HCT116 (cell line): ENCODE data around the gene KPNB1. TPM values are rescaled to one million over a fixed set of nuclear protein-coding genes. Genes with fewer than 3 reads are reported as not detected.

ENCODE experiments used
- ATAC-seq: fragments of 200-7000 bp; cut with Tn5 transposase; 2 replicates; pipeline ENCODE4 v1.9.1; 2020; ENCODE audit warnings: mild to moderate bottlenecking, moderate library complexity
- BruUV-seq: library from RNA; stranded (reverse); fragments of 400-500 nt; replicated peaks from 2 replicates; lab custom pipeline; 2021; lab: Mats Ljungman, UMichigan
- CTCF ChIA-PET: fragments of 300-600 bp; sonication (Branson Sonifier 250); formaldehyde crosslinking; loops from one replicate; lab custom pipeline; 2021; ENCODE audit warnings: antibody characterized with exemption; lab: Charles Lee
- POLR2A ChIA-PET: fragments of 300-600, 350-600 bp; sonication (Branson Sonifier 250); formaldehyde crosslinking; loops from one replicate; lab custom pipeline; 2021; ENCODE audit warnings: antibody characterized with exemption; lab: Charles Lee
- RAD21 ChIA-PET, 2 experiments: fragments of 300-600 bp; sonication (Branson Sonifier 250); formaldehyde crosslinking; loops; one replicate each; lab custom pipeline; 2023; ENCODE audit warnings: low total read pairs in 2 of 2; ENCODE audit not compliant: uncharacterized antibody in 2 of 2, unreplicated experiment in 2 of 2, low non-redundant PET in 1 of 2; lab: Charles Lee
- DNase-seq: peaks from one replicate; pipeline ENCODE4 v3.0.0-alpha.2; 2010; ENCODE audit warnings: low read depth, low spot score
- H2AFZ ChIP-seq: fragments of 200-600 bp; shearing (Covaris generic), sonication (generic); 2 replicates; pipeline ENCODE4 v1.6.1; 2017; ENCODE audit warnings: low read depth, mixed run types, mixed read lengths, antibody characterized with exemption, low read length; ENCODE audit not compliant: poor library complexity, severe bottlenecking
- H3K27ac ChIP-seq: 2 replicates; pipeline ENCODE4 v1.5.1; 2012; ENCODE audit warnings: low read depth, low read length
- H3K27me3 ChIP-seq: fragments of 200-600 bp; sonication (generic); 2 replicates; pipeline ENCODE4 v1.6.1; 2016; ENCODE audit warnings: mixed run types, low read length, mixed read lengths; ENCODE audit not compliant: insufficient read depth
- H3K36me3 ChIP-seq, 2 experiments: fragments of 200-500 bp in 1 of 2; fragments of 200-600 bp in 1 of 2; sonication (Bioruptor generic) in 1 of 2; sonication (generic) in 1 of 2; 2 replicates each; pipeline versions ENCODE4 v1.5.1 to v1.6.1; 2014 to 2016; ENCODE audit warnings: low read length in 2 of 2, inconsistent platforms in 1 of 2, mixed read lengths in 1 of 2, mixed run types in 1 of 2; ENCODE audit not compliant: insufficient read depth in 2 of 2, control insufficient read depth in 1 of 2
- H3K4me1 ChIP-seq, 2 experiments: fragments of 200-600 bp in 1 of 2; sonication (generic) in 1 of 2; 2 replicates each; pipeline versions ENCODE4 v1.5.1 to v1.6.1; 2012 to 2017; ENCODE audit warnings: low read length in 2 of 2, inconsistent platforms in 1 of 2, mild to moderate bottlenecking in 1 of 2, mixed read lengths in 1 of 2, mixed run types in 1 of 2, moderate library complexity in 1 of 2; ENCODE audit not compliant: insufficient read depth in 2 of 2, control insufficient read depth in 1 of 2
- H3K4me2 ChIP-seq: fragments of 200-600 bp; sonication (generic); 2 replicates; pipeline ENCODE4 v1.6.1; 2017; ENCODE audit warnings: mixed run types, low read length, mixed read lengths
- H3K4me3 ChIP-seq, 2 experiments: fragments of 200-600 bp in 1 of 2; sonication (generic) in 1 of 2; replicated peaks in 1 of 2; 2 replicates each; pipeline ENCODE4 v1.5.1; 2011 to 2016; ENCODE audit warnings: low read length in 2 of 2, control low read depth in 1 of 2, low read depth in 1 of 2, mild to moderate bottlenecking in 1 of 2, mixed read lengths in 1 of 2, mixed run types in 1 of 2
- H3K79me2 ChIP-seq: fragments of 200-600 bp; sonication (generic); 2 replicates; pipeline ENCODE4 v1.6.1; 2017; ENCODE audit warnings: mild to moderate bottlenecking, mixed run types, low read length, moderate library complexity, mixed read lengths; ENCODE audit not compliant: insufficient read depth
- H3K9ac ChIP-seq: fragments of 200-600 bp; sonication (generic); 2 replicates; pipeline ENCODE4 v1.6.1; 2016; ENCODE audit warnings: low read length, mixed read lengths
- H3K9me2 ChIP-seq: fragments of 200-600 bp; sonication (generic), shearing (Covaris generic); 2 replicates; pipeline ENCODE4 v1.6.1; 2017; ENCODE audit warnings: mixed run types, mild to moderate bottlenecking, moderate library complexity; ENCODE audit not compliant: insufficient read depth
- H3K9me3 ChIP-seq, 2 experiments: fragments of 200-500 bp in 1 of 2; fragments of 200-600 bp in 1 of 2; sonication (Bioruptor generic) in 1 of 2; sonication (generic) in 1 of 2; 2 replicates each; pipeline ENCODE4 v1.6.1; 2014 to 2017; ENCODE audit warnings: low read length in 2 of 2, mixed read lengths in 2 of 2, inconsistent platforms in 1 of 2, low read depth in 1 of 2, mild to moderate bottlenecking in 1 of 2, mixed run types in 1 of 2, moderate library complexity in 1 of 2; ENCODE audit not compliant: control insufficient read depth in 1 of 2, insufficient read depth in 1 of 2
- H4K20me1 ChIP-seq: fragments of 200-600 bp; sonication (generic), shearing (Covaris generic); 2 replicates; pipeline ENCODE4 v1.6.1; 2017; ENCODE audit warnings: mixed run types, mild to moderate bottlenecking, moderate library complexity; ENCODE audit not compliant: insufficient read depth
- CBX3 ChIP-seq: IDR thresholded peaks from 2 replicates; pipeline ENCODE4 v1.6.1; 2012; ENCODE audit warnings: low read depth
- CTCF ChIP-seq, 3 experiments: fragments of 200-600 bp in 1 of 3; sonication (generic) in 1 of 3; IDR thresholded peaks in 2 of 3; conservative IDR thresholded peaks in 1 of 3; 2 replicates each; pipeline ENCODE4 v1.5.1; 2012 to 2017; ENCODE audit warnings: low read depth in 2 of 3, low read length in 2 of 3, antibody characterized with exemption in 1 of 3, borderline replicate concordance in 1 of 3, control low read depth in 1 of 3, mild to moderate bottlenecking in 1 of 3, mixed read lengths in 1 of 3, mixed run types in 1 of 3, moderate library complexity in 1 of 3; ENCODE audit not compliant: insufficient read depth in 1 of 3
- FOSL1 ChIP-seq: IDR thresholded peaks from 2 replicates; pipeline ENCODE4 v1.6.1; 2012; ENCODE audit warnings: low read depth
- POLR2A ChIP-seq: IDR thresholded peaks from 2 replicates; pipeline ENCODE4 v1.7.0; 2011; ENCODE audit warnings: borderline replicate concordance; ENCODE audit not compliant: insufficient read depth, insufficient read length; ENCODE audit errors: extremely low read depth
- SP1 ChIP-seq: IDR thresholded peaks from 2 replicates; pipeline ENCODE4 v1.6.1; 2012; ENCODE audit warnings: low read depth
- ZFX ChIP-seq: fragments of 450-650 bp; IDR thresholded peaks from 2 replicates; pipeline ENCODE4 v1.6.1; 2017
- intact Hi-C: fragments of 100-400 bp; cut with micrococcal nuclease; formaldehyde crosslinking; loops from 2 replicates; pipeline ENCODE4 v1.10.0; 2022
- total RNA-seq: library from RNA; stranded (reverse); gene quantifications from one replicate; pipeline ENCODE4 v1.2.1, GENCODE V29; 2021; ENCODE audit not compliant: unreplicated experiment

Gene KPNB1
- total RNA-seq, 1 experiment from 2014 or later: 526 TPM

GRCh38 chr17:47716375-47716774 lies 66.7 kb downstream of the KPNB1 start:
- Histone ChIP-seq H3K9me3 (no peaks in the 10 kb centered on the region), H3K4me2 (no peak overlapping the region), H3K9ac (no peak overlapping the region), H3K9me2 (no peaks in the 10 kb centered on the region), H4K20me1 (no peaks in the 10 kb centered on the region)
- DNase-seq: no peak
- ChIA-PET RAD21 (no interaction called here), POLR2A (no interaction called here), CTCF (no interaction called here)
- intact Hi-C loops: no loop called here
- no peak for TF ChIP-seq ZFX
- no peak for TF ChIP-seq CBX3
- TF ChIP-seq POLR2A: no peak
- TF ChIP-seq FOSL1: no peak
- TF ChIP-seq, all 23 proteins: peak for 0
- H2AFZ ChIP-seq: no peak overlapping the region
- H3K36me3 ChIP-seq: no peaks in the 10 kb centered on the region
- no peak overlapping the region for H3K4me3 ChIP-seq
- BruUV-seq: no TSS peak
- ATAC-seq: no peak
- no peak overlapping the region for H3K27ac ChIP-seq
- H3K4me1 ChIP-seq: peaks cover 16 to 41% of the 10 kb centered on the region in 2 experiments
- peaks cover 37% of the 10 kb centered on the region; the same call in 1 of the 2 replicates for H3K27me3 ChIP-seq
- H3K79me2 ChIP-seq: no peaks in the 10 kb centered on the region

- intact Hi-C loops: no loop called here
- Histone ChIP-seq H3K9me3 (no peaks in the 10 kb centered on the region), H2AFZ (no peak overlapping the region), H3K27ac (no peak overlapping the region), H3K9ac (no peak overlapping the region), H3K4me1 (peaks cover 18 to 47% of the 10 kb centered on the region in 2 experiments), H3K36me3 (no peaks in the 10 kb centered on the region), H3K9me2 (no peaks in the 10 kb centered on the region), H3K27me3 (peaks cover 40% of the 10 kb centered on the region; the same call in 1 of the 2 replicates), H3K4me3 (no peak overlapping the region), H3K4me2 (no peak overlapping the region), H3K79me2 (no peaks in the 10 kb centered on the region), H4K20me1 (no peaks in the 10 kb centered on the region)
- ATAC-seq (peak; percentile 56), DNase-seq (no peak)
- BruUV-seq: no TSS peak
- ChIA-PET POLR2A (no interaction called here), CTCF (no interaction called here), RAD21 (no interaction called here)
- TF ChIP-seq CTCF (IDR thresholded peaks at IDR 0.05 in 2 of 3, conservative IDR thresholded peaks at IDR 0.05 in 1 of 3; ENCODE audit: borderline replicate concordance in 1 of 3, insufficient read depth in 1 of 3, low read depth in 2 of 3, low read length in 2 of 3): peak in 2 of 3 experiments; percentile 78 to 84; a peak in 5 of 6 replicates
- TF ChIP-seq SP1: no peak
Measured at GRCh38 chr17:47717261-47717697, 67.6 kb downstream of the KPNB1 start.
